Fibroblast of lung (primary cell): ENCODE measurements around the gene CDH15.

Experiments used
- CTCF ChIP-seq, 2 donors: IDR thresholded peaks in 1 of 2; conservative IDR thresholded peaks in 1 of 2; 1 replicate in 1 of 2; 2 replicates in 1 of 2; pipeline ENCODE4 v1.5.1; 2011 to 2012; ENCODE audit warnings: low read length in 2 of 2, control low read depth in 1 of 2, inconsistent platforms in 1 of 2, low read depth in 1 of 2, mild to moderate bottlenecking in 1 of 2
- EZH2 ChIP-seq: IDR thresholded peaks from 2 replicates; pipeline ENCODE4 v1.5.1; 2012; ENCODE audit warnings: low read length, control low read depth, mild to moderate bottlenecking; ENCODE audit errors: missing control alignments

- no peak for TF ChIP-seq CTCF (conservative IDR thresholded peaks at IDR 0.05 in 1 of 2, IDR thresholded peaks at IDR 0.05 in 1 of 2; ENCODE audit: low read depth in 1 of 2, low read length in 2 of 2)
- no peak for TF ChIP-seq EZH2
Measured at GRCh38 chr16:89190150-89190958, 18.8 kb downstream of the CDH15 start.
